ENCODE measurements around the gene NUP85.
"Not testable (repeated sequence)": the region's sequence is repeated elsewhere in the genome, so short reads cannot be mapped to it uniquely, and the experiment has no call there.

The NUP85 gene

GRCh38 chr17:75199886-75200618 is 5.4 kb upstream of the NUP85 start:
- in situ Hi-C loops (cut with MboI; ENCODE audit: low pct_unique_long_range_greater_than_20kb, low sequenced_read_pairs, unreplicated experiment): loop anchor here (10.0 to 25.0 kb wide), 2 partner anchors 245 to 438 kb away; no protein-coding TSS in a partner anchor
- no peak for DNase-seq (ENCODE audit: low spot score)
- TF ChIP-seq CTCF (IDR thresholded peaks at IDR 0.05; ENCODE audit: extremely low read depth, insufficient read depth, missing control alignments): no peak

GRCh38 chr17:75205793-75206163 is 299 bp downstream of the NUP85 start:
- no peak for DNase-seq (ENCODE audit: low spot score)
- in situ Hi-C loops (cut with MboI; ENCODE audit: low pct_unique_long_range_greater_than_20kb, low sequenced_read_pairs, unreplicated experiment): loop anchor here (10.0 kb wide), 1 partner anchor 251 kb away; no protein-coding TSS in a partner anchor
- TF ChIP-seq CTCF (IDR thresholded peaks at IDR 0.05; ENCODE audit: extremely low read depth, insufficient read depth, missing control alignments): no peak

GRCh38 chr17:75207050-75207407 is 1.6 kb downstream of the NUP85 start:
- in situ Hi-C loops (cut with MboI; ENCODE audit: low pct_unique_long_range_greater_than_20kb, low sequenced_read_pairs, unreplicated experiment): loop anchor here (10.0 kb wide), 1 partner anchor 252 kb away; no protein-coding TSS in a partner anchor
- not testable (repeated sequence) for DNase-seq (ENCODE audit: low spot score)

GRCh38 chr17:75207760-75208159 is 2.3 kb downstream of the NUP85 start:
- in situ Hi-C loops (cut with MboI; ENCODE audit: low pct_unique_long_range_greater_than_20kb, low sequenced_read_pairs, unreplicated experiment): loop anchor here (10.0 kb wide), 1 partner anchor 253 kb away; no protein-coding TSS in a partner anchor
- DNase-seq (ENCODE audit: low spot score): no peak
- TF ChIP-seq CTCF (IDR thresholded peaks at IDR 0.05; ENCODE audit: extremely low read depth, insufficient read depth, missing control alignments): no peak

GRCh38 chr17:75208161-75208560 is 2.7 kb downstream of the NUP85 start:
- in situ Hi-C loops (cut with MboI; ENCODE audit: low pct_unique_long_range_greater_than_20kb, low sequenced_read_pairs, unreplicated experiment): loop anchor here (10.0 kb wide), 1 partner anchor 253 kb away; no protein-coding TSS in a partner anchor
- no peak for DNase-seq (ENCODE audit: low spot score)
- TF ChIP-seq CTCF (IDR thresholded peaks at IDR 0.05; ENCODE audit: extremely low read depth, insufficient read depth, missing control alignments): no peak

GRCh38 chr17:75209061-75209460 is 3.6 kb downstream of the NUP85 start:
- no peak for DNase-seq (ENCODE audit: low spot score)
- in situ Hi-C loops (cut with MboI; ENCODE audit: low pct_unique_long_range_greater_than_20kb, low sequenced_read_pairs, unreplicated experiment): loop anchor here (10.0 kb wide), 1 partner anchor 254 kb away; no protein-coding TSS in a partner anchor
- no peak for TF ChIP-seq CTCF (IDR thresholded peaks at IDR 0.05; ENCODE audit: extremely low read depth, insufficient read depth, missing control alignments)

- no peak for TF ChIP-seq CTCF (IDR thresholded peaks at IDR 0.05; ENCODE audit: extremely low read depth, insufficient read depth, missing control alignments)
- DNase-seq (ENCODE audit: low spot score): no peak
- in situ Hi-C loops (cut with MboI; ENCODE audit: low pct_unique_long_range_greater_than_20kb, low sequenced_read_pairs, unreplicated experiment): no loop called here
Measured at GRCh38 chr17:75218131-75218530, 12.7 kb downstream of the NUP85 start.
